A673 (cell line): ENCODE measurements around the gene MAPK4. TPM values are rescaled to one million over a fixed set of nuclear protein-coding genes. Genes with fewer than 3 reads are reported as not detected.
"Not testable (repeated sequence)": the region's sequence is repeated elsewhere in the genome, so short reads cannot be mapped to it uniquely, and the experiment has no call there.

Source experiments
- BruUV-seq: library from RNA; stranded (reverse); fragments of 400-500 nt; replicated peaks from 2 replicates; lab custom pipeline; 2021; lab: Mats Ljungman, UMichigan
- CTCF ChIA-PET: fragments of 300-600 bp; sonication (Branson Sonifier 250); formaldehyde crosslinking; loops from one replicate; lab custom pipeline; 2022; ENCODE audit warnings: antibody characterized with exemption; lab: Charles Lee
- POLR2A ChIA-PET: fragments of 300-600 bp; sonication (Branson Sonifier 250); formaldehyde crosslinking; loops from one replicate; lab custom pipeline; 2022; ENCODE audit warnings: antibody characterized with exemption; ENCODE audit not compliant: low non-redundant PET; lab: Charles Lee
- DNase-seq: peaks from one replicate; pipeline ENCODE4 v3.0.0-alpha.2; 2015; ENCODE audit warnings: low spot score
- H3K27ac ChIP-seq: fragments of 200-600 bp; sonication (generic); 2 replicates; pipeline ENCODE4 v1.5.1; 2016; ENCODE audit warnings: mixed run types, low read depth, mild to moderate bottlenecking, mixed read lengths, antibody characterized with exemption, low read length; ENCODE audit not compliant: poor library complexity, severe bottlenecking
- H3K27me3 ChIP-seq: fragments of 200-600 bp; sonication (generic); replicated peaks from 2 replicates; pipeline ENCODE4 v1.6.1; 2017; ENCODE audit warnings: mixed run types, low read depth, mild to moderate bottlenecking, mixed read lengths, antibody characterized with exemption, low read length; ENCODE audit not compliant: insufficient read depth, poor library complexity
- H3K36me3 ChIP-seq: fragments of 200-600 bp; sonication (generic); 2 replicates; pipeline ENCODE4 v1.6.1; 2016; ENCODE audit warnings: mixed run types, mild to moderate bottlenecking, mixed read lengths, antibody characterized with exemption, low read length; ENCODE audit not compliant: insufficient read depth, poor library complexity, severe bottlenecking
- H3K4me1 ChIP-seq: fragments of 200-600 bp; sonication (generic); 2 replicates; pipeline ENCODE4 v1.6.1; 2017; ENCODE audit warnings: mixed run types, mild to moderate bottlenecking, mixed read lengths, antibody characterized with exemption, low read length; ENCODE audit not compliant: insufficient read depth, poor library complexity, severe bottlenecking
- H3K4me3 ChIP-seq: fragments of 200-600 bp; sonication (generic); 2 replicates; pipeline ENCODE4 v1.5.1; 2016; ENCODE audit warnings: low read depth, mixed run types, mild to moderate bottlenecking, mixed read lengths, low read length; ENCODE audit not compliant: poor library complexity, severe bottlenecking
- H3K9me3 ChIP-seq: fragments of 200-600 bp; sonication (generic); 2 replicates; pipeline ENCODE4 v1.6.1; 2016; ENCODE audit warnings: mixed run types, low read depth, mild to moderate bottlenecking, mixed read lengths, antibody characterized with exemption, low read length; ENCODE audit not compliant: poor library complexity, severe bottlenecking
- EZH2 ChIP-seq: fragments of 200-600 bp; sonication (generic); IDR thresholded peaks from 2 replicates; pipeline ENCODE4 v1.6.1; 2017; ENCODE audit warnings: borderline replicate concordance, low read depth, mild to moderate bottlenecking, mixed read lengths, antibody characterized with exemption, low read length; ENCODE audit not compliant: poor library complexity, severe bottlenecking
- intact Hi-C: fragments of 100-400 bp; cut with micrococcal nuclease; formaldehyde crosslinking; loops from one replicate; pipeline ENCODE4 v1.10.0; 2022; ENCODE audit not compliant: unreplicated experiment
- total RNA-seq: library from RNA; stranded (reverse); gene quantifications from 2 replicates; pipeline ENCODE4 v1.2.3, GENCODE V29; 2021
- TF ChIP-seq, protein P1 (sequence below): fragments of 300-800, 200-600 bp; sonication (generic); conservative IDR thresholded peaks from 2 replicates; pipeline ENCODE4 v1.5.1; 2017; ENCODE audit warnings: low read depth, mild to moderate bottlenecking, antibody characterized with exemption, low read length, moderate library complexity, mixed read lengths

MAPK4 gene
- total RNA-seq, 1 experiment from 2014 or later = 0.62 TPM

DNA sequence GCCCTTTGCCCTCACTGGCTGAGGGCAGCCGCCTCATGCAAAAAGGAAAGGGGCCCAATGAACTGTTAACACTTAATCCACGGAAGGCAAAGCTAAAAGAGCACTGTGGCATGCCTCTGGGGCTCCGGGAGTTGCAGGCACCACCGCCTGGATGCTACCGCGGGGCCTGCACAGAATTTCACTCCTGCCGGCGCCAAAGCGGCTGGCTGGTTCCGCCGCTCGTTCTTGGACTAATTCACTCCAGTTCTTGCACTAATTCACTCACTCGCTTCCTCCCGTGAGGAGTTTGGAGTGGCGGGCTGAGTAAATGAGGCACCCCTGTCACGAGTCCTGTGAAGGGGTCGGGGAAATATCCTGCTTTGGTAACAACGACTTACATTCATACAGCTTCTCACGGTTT, 14.0 kb upstream of the MAPK4 start:
- Histone ChIP-seq H3K27ac (no peak overlapping the region), H3K9me3 (peaks cover 4% of the 10 kb centered on the region), H3K27me3 (no peaks in the 10 kb centered on the region), H3K4me1 (no peaks in the 10 kb centered on the region), H3K4me3 (no peak overlapping the region), H3K36me3 (no peaks in the 10 kb centered on the region)
- intact Hi-C loops = no loop called here
- TF ChIP-seq, protein P1, sequence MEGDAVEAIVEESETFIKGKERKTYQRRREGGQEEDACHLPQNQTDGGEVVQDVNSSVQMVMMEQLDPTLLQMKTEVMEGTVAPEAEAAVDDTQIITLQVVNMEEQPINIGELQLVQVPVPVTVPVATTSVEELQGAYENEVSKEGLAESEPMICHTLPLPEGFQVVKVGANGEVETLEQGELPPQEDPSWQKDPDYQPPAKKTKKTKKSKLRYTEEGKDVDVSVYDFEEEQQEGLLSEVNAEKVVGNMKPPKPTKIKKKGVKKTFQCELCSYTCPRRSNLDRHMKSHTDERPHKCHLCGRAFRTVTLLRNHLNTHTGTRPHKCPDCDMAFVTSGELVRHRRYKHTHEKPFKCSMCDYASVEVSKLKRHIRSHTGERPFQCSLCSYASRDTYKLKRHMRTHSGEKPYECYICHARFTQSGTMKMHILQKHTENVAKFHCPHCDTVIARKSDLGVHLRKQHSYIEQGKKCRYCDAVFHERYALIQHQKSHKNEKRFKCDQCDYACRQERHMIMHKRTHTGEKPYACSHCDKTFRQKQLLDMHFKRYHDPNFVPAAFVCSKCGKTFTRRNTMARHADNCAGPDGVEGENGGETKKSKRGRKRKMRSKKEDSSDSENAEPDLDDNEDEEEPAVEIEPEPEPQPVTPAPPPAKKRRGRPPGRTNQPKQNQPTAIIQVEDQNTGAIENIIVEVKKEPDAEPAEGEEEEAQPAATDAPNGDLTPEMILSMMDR = no peak
- TF ChIP-seq EZH2 = no peak
- no peak for DNase-seq
- ChIA-PET CTCF (no interaction called here), POLR2A (no interaction called here)
- BruUV-seq = no TSS peak

DNA sequence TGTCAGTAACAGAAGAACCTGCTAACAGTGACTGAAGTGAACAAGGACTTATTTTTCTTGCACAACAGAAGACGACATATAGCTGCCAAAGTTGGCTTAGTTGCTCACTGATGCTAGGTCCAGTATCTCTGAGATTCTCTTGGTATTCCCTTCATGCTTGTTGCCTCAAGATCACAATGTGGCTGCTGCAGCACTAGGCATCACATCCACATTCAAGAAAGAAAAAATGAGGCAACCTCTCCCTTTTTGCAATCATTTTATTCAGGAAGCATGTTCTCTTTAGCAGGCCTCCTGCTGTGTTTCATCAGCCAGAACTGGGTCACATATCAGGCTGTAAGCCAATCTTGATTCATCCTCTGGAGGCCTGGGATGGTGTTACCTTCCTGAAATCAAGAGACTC, 11.7 kb upstream of the MAPK4 start:
- Histone ChIP-seq H3K36me3 (no peaks in the 10 kb centered on the region), H3K27ac (no peak overlapping the region), H3K4me3 (no peak overlapping the region), H3K4me1 (no peaks in the 10 kb centered on the region), H3K9me3 (peaks cover 4% of the 10 kb centered on the region), H3K27me3 (peaks cover 8% of the 10 kb centered on the region)
- CTCF ChIA-PET = no interaction called here
- BruUV-seq = no TSS peak
- no peak for TF ChIP-seq EZH2
- TF ChIP-seq, protein P1 = no peak
- POLR2A ChIA-PET = no interaction called here
- DNase-seq = no peak
- intact Hi-C loops = no loop called here

DNA sequence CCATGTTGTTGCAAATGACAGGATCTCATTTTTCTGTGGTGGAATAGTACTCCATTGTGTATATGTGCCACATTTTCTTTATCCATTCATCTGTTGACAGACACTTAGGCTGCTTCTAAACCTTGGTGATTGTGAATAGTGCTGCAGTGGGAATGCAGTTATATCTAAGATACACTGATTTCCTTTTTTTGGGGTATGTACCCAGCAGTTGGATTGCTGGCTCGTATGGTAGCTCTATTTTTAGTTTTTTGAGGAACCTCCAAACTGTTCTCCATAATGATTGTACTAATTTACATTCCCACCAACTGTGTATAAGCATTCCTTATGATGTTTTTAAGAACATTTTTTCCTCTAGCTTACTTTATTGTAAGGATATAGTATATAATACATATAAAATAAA, 8.2 kb upstream of the MAPK4 start:
- peaks cover 29% of the 10 kb centered on the region for H3K27me3 ChIP-seq
- H3K4me1 ChIP-seq, H3K27ac ChIP-seq, CTCF ChIA-PET, BruUV-seq, H3K36me3 ChIP-seq, H3K9me3 ChIP-seq, H3K4me3 ChIP-seq, intact Hi-C loops, POLR2A ChIA-PET, DNase-seq: not testable (repeated sequence)

DNA sequence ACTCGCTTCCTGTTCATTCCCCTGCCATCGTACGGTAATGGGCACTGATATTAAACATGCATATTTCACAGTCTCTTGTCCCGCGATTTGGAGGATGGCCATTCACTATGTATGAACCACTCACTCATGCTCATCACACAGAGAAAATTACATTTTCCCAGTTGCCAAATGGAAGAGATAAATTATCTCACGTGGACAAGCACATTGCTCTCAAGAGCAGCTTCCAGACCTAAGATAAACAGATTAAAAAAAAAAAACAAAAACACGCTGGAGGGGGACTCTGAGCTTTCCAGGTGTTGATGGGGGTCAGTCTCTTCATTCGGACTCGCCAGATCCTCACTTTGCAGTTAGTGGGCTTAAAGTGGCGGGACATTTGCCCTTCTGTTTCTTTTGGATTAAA, 1.7 kb upstream of the MAPK4 start:
- DNase-seq = no peak
- TF ChIP-seq EZH2 = no peak
- TF ChIP-seq, protein P1 = no peak
- no peaks in the 10 kb centered on the region for H3K9me3 ChIP-seq
- CTCF ChIA-PET = no interaction called here
- POLR2A ChIA-PET = no interaction called here
- no TSS peak for BruUV-seq
- no peak overlapping the region for H3K27ac ChIP-seq
- H3K27me3 ChIP-seq = peaks cover 71% of the 10 kb centered on the region
- peaks cover 6% of the 10 kb centered on the region for H3K4me1 ChIP-seq
- intact Hi-C loops = no loop called here
- H3K4me3 ChIP-seq = no peak overlapping the region
- no peaks in the 10 kb centered on the region for H3K36me3 ChIP-seq
